ENCODE data around the gene DNHD1.

DNA sequence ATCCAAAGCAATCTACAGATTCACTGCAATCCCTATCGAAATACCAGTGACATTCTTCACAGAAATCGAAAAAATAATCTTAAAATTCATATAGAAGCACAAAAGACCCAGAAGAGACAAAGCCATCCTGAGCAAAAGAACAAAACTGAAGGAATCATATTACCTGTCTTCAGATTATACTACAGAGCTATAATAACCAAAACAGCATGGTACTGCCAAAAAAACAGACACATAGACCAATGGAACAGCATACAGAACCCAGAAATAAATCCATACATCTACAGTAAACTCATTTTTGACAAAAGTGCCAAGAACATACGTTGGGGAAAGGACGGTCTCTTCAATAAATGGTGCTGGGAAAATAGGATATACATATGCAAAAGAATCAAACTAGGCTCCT lies 87.4 kb downstream of the DNHD1 start:
- TF ChIP-seq, protein P1, sequence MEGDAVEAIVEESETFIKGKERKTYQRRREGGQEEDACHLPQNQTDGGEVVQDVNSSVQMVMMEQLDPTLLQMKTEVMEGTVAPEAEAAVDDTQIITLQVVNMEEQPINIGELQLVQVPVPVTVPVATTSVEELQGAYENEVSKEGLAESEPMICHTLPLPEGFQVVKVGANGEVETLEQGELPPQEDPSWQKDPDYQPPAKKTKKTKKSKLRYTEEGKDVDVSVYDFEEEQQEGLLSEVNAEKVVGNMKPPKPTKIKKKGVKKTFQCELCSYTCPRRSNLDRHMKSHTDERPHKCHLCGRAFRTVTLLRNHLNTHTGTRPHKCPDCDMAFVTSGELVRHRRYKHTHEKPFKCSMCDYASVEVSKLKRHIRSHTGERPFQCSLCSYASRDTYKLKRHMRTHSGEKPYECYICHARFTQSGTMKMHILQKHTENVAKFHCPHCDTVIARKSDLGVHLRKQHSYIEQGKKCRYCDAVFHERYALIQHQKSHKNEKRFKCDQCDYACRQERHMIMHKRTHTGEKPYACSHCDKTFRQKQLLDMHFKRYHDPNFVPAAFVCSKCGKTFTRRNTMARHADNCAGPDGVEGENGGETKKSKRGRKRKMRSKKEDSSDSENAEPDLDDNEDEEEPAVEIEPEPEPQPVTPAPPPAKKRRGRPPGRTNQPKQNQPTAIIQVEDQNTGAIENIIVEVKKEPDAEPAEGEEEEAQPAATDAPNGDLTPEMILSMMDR (IDR thresholded peaks at IDR 0.05; ENCODE audit: low read length) = no peak
- TF ChIP-seq EZH2phosphoT487 (IDR thresholded peaks at IDR 0.05; ENCODE audit: low read length) = no peak

Measured in MM.1S (cell line).